ENCODE data around the gene PIP4K2C. TPM values are rescaled to one million over a fixed set of nuclear protein-coding genes. Genes with fewer than 3 reads are reported as not detected.

PIP4K2C gene
- total and polyA plus RNA-seq, 4 donors, result 13.7 to 42.2 (median 20.8) TPM

DNA sequence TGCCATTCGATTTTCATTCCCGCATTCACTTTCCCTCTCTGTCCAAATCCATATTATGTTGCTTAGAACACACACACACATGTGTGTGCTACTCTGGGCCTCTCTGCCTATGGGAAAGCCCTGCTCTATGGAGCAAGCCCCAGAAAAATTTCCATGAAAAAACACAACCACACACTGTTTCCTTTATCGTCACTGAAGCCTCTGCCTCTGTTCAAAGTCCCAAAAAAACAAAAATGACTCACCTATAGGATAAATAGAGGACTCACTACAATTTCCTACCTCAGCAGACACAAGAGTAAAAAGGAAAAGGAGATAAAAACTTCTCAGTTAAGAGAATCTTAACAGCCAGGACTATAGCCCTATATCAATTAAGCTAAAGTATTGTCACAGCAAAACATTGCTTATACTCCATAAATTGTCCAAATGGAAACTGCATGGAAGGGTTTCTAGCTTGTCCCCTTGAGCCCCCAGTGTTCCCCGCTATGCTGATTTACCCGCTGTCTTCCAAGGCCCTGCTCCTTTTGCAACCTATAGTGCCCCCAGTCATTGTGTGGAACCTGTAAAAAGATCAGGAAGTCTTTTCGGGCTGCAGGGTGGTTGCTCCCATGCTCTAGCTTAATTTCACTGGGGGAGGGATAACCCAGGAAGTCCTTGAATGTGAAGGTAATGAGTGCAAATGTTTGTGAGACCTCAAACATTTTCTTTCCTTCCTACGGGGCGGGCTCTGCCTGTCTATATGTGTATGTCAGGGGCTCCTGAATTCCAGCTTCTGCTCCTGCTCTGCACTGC, 11.1 kb upstream of the PIP4K2C start:
- Histone ChIP-seq H3K27ac (ENCODE audit: low read depth in 1 of 2, low read length in 1 of 2) (no peak overlapping the region), H3K9me3 (ENCODE audit: control insufficient read depth in 4 of 4, insufficient read depth in 3 of 4, low read length in 3 of 4) (no peaks in the 10 kb centered on the region), H3K9ac (ENCODE audit: insufficient read depth in 1 of 2, low read length in 2 of 2) (no peak overlapping the region), H3K36me3 (ENCODE audit: control insufficient read depth in 4 of 4, insufficient read depth in 4 of 4, low read length in 4 of 4) (no peaks in the 10 kb centered on the region), H3K4me1 (ENCODE audit: control insufficient read depth in 5 of 5, insufficient read depth in 5 of 5, low read length in 5 of 5) (no peaks in the 10 kb centered on the region), H3K4me3 (no peak overlapping the region), H3K27me3 (ENCODE audit: control insufficient read depth in 3 of 3, insufficient read depth in 3 of 3, low read length in 2 of 3) (peaks cover 0 to 5% (median 4%) of the 10 kb centered on the region in 3 donors)
- TF ChIP-seq, protein P1, sequence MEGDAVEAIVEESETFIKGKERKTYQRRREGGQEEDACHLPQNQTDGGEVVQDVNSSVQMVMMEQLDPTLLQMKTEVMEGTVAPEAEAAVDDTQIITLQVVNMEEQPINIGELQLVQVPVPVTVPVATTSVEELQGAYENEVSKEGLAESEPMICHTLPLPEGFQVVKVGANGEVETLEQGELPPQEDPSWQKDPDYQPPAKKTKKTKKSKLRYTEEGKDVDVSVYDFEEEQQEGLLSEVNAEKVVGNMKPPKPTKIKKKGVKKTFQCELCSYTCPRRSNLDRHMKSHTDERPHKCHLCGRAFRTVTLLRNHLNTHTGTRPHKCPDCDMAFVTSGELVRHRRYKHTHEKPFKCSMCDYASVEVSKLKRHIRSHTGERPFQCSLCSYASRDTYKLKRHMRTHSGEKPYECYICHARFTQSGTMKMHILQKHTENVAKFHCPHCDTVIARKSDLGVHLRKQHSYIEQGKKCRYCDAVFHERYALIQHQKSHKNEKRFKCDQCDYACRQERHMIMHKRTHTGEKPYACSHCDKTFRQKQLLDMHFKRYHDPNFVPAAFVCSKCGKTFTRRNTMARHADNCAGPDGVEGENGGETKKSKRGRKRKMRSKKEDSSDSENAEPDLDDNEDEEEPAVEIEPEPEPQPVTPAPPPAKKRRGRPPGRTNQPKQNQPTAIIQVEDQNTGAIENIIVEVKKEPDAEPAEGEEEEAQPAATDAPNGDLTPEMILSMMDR (IDR thresholded peaks at IDR 0.05; ENCODE audit: control extremely low read depth, extremely low read depth), result no peak
- WGBS, 2 donors, result 92% methylated on average over 8 of the region's 8 CpGs
- DNase-seq (no peak), ATAC-seq (ENCODE audit: insufficient read depth, low FRiP score) (no peak)

DNA sequence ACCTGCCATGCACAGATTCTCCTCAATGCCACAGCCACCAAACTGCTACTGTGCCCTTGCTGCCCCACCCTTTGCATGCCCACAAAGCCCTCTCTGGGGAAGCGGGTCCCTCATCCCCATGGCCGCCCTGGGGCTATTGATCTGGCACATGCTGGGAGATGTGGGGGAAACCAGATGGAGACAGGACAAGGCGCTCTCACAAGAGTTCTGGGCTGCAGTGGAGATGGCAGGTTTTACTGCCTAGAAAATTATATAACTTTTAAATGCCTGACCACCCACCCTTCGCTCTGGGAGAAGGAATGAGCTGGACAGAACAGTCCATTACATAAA, 10.6 kb upstream of the PIP4K2C start:
- no peaks in the 10 kb centered on the region for H3K9me3 ChIP-seq (ENCODE audit: control insufficient read depth in 4 of 4, insufficient read depth in 3 of 4, low read length in 3 of 4)
- H3K27me3 ChIP-seq (ENCODE audit: control insufficient read depth in 3 of 3, insufficient read depth in 3 of 3, low read length in 2 of 3), result peaks cover 0 to 5% (median 4%) of the 10 kb centered on the region in 3 donors
- 92 to 94% methylated on average over 4 of the region's 4 CpGs for WGBS, 2 donors
- ATAC-seq (ENCODE audit: insufficient read depth, low FRiP score), result no peak
- no peak for DNase-seq
- H3K4me1 ChIP-seq (ENCODE audit: control insufficient read depth in 5 of 5, insufficient read depth in 5 of 5, low read length in 5 of 5), result no peaks in the 10 kb centered on the region
- H3K27ac ChIP-seq (ENCODE audit: low read depth in 1 of 2, low read length in 1 of 2), result no peak overlapping the region
- H3K36me3 ChIP-seq (ENCODE audit: control insufficient read depth in 4 of 4, insufficient read depth in 4 of 4, low read length in 4 of 4), result no peaks in the 10 kb centered on the region
- H3K9ac ChIP-seq (ENCODE audit: insufficient read depth in 1 of 2, low read length in 2 of 2), result no peak overlapping the region
- TF ChIP-seq, protein P1 (IDR thresholded peaks at IDR 0.05; ENCODE audit: control extremely low read depth, extremely low read depth), result no peak
- no peak overlapping the region for H3K4me3 ChIP-seq

DNA sequence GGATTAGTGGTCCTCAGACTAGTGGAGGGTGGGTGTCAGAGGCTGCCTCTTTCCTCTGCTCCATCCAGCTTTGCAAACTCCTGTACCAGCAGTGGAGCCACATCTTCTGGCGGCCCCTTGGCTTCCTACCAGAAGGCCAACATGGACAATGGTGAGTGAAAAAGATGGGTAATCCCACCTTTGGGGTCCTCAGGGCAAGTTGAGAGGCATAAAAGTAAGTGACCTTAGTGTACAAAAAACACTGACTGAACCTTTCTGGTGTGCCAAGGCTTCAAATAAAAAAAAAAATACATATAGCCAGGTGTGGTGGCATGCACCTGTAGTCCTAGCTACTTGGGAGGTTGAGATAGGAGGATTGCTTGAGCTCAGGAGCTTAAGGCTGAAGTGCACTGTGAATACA, 9.2 kb upstream of the PIP4K2C start:
- H3K9me3 ChIP-seq (ENCODE audit: control insufficient read depth in 4 of 4, insufficient read depth in 3 of 4, low read length in 3 of 4), result no peaks in the 10 kb centered on the region
- no peaks in the 10 kb centered on the region for H3K4me1 ChIP-seq (ENCODE audit: control insufficient read depth in 5 of 5, insufficient read depth in 5 of 5, low read length in 5 of 5)
- TF ChIP-seq, protein P1 (IDR thresholded peaks at IDR 0.05; ENCODE audit: control extremely low read depth, extremely low read depth), result no peak
- no peak for DNase-seq
- H3K36me3 ChIP-seq (ENCODE audit: control insufficient read depth in 4 of 4, insufficient read depth in 4 of 4, low read length in 4 of 4), result no peaks in the 10 kb centered on the region
- no peak overlapping the region for H3K4me3 ChIP-seq
- H3K27ac ChIP-seq (ENCODE audit: low read depth in 1 of 2, low read length in 1 of 2), result no peak overlapping the region
- H3K27me3 ChIP-seq (ENCODE audit: control insufficient read depth in 3 of 3, insufficient read depth in 3 of 3, low read length in 2 of 3), result peaks cover 0 to 5% (median 4%) of the 10 kb centered on the region in 3 donors
- no peak overlapping the region for H3K9ac ChIP-seq (ENCODE audit: insufficient read depth in 1 of 2, low read length in 2 of 2)
- 91 to 100% methylated on average over 1 of the region's 1 CpG for whole genome bisulfite sequencing, 2 donors
- no peak for ATAC-seq (ENCODE audit: insufficient read depth, low FRiP score)

All from lung (tissue), 12 donors.